HL-60 (cell line): Measurements from ENCODE around the gene ALDOC.

Source experiments
- TF ChIP-seq, protein P1 (sequence below): IDR thresholded peaks from one replicate; pipeline ENCODE4 v1.5.1; 2011; ENCODE audit warnings: low read length, control low read depth, inconsistent platforms; ENCODE audit not compliant: insufficient read depth
- TF ChIP-seq, protein P2 (sequence below): IDR thresholded peaks from 2 replicates; pipeline ENCODE4 v1.6.1; 2012; ENCODE audit warnings: low read depth; ENCODE audit not compliant: insufficient replicate concordance

DNA sequence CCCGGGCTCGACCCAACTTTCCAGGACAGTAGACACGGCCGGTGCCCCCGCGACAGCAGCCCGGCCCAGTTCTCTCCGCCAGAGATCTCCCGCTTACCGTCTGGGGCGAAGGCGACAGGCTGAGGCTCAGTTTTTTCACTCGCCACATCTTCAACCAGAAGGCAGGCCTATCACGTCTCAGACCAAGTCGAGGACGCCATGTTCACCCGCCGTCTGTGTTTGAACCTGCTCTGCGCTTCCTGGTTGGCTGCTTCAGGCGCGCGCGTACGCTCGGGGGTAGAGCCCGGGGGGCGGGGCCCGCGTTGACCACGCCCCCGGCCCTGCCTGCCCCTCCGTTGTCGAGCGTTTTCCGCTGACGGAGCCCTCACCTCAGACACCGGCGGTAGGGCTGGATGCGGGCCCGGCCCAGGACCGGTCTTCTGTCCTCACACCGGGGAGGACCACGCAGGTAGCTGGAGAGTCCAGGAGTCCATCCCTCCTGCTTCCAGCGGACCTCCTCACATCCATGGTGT, 22.2 kb upstream of the ALDOC start, which contains the start of gene SPAG5:
- TF ChIP-seq, protein P1, sequence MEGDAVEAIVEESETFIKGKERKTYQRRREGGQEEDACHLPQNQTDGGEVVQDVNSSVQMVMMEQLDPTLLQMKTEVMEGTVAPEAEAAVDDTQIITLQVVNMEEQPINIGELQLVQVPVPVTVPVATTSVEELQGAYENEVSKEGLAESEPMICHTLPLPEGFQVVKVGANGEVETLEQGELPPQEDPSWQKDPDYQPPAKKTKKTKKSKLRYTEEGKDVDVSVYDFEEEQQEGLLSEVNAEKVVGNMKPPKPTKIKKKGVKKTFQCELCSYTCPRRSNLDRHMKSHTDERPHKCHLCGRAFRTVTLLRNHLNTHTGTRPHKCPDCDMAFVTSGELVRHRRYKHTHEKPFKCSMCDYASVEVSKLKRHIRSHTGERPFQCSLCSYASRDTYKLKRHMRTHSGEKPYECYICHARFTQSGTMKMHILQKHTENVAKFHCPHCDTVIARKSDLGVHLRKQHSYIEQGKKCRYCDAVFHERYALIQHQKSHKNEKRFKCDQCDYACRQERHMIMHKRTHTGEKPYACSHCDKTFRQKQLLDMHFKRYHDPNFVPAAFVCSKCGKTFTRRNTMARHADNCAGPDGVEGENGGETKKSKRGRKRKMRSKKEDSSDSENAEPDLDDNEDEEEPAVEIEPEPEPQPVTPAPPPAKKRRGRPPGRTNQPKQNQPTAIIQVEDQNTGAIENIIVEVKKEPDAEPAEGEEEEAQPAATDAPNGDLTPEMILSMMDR = no peak
- TF ChIP-seq, protein P2, sequence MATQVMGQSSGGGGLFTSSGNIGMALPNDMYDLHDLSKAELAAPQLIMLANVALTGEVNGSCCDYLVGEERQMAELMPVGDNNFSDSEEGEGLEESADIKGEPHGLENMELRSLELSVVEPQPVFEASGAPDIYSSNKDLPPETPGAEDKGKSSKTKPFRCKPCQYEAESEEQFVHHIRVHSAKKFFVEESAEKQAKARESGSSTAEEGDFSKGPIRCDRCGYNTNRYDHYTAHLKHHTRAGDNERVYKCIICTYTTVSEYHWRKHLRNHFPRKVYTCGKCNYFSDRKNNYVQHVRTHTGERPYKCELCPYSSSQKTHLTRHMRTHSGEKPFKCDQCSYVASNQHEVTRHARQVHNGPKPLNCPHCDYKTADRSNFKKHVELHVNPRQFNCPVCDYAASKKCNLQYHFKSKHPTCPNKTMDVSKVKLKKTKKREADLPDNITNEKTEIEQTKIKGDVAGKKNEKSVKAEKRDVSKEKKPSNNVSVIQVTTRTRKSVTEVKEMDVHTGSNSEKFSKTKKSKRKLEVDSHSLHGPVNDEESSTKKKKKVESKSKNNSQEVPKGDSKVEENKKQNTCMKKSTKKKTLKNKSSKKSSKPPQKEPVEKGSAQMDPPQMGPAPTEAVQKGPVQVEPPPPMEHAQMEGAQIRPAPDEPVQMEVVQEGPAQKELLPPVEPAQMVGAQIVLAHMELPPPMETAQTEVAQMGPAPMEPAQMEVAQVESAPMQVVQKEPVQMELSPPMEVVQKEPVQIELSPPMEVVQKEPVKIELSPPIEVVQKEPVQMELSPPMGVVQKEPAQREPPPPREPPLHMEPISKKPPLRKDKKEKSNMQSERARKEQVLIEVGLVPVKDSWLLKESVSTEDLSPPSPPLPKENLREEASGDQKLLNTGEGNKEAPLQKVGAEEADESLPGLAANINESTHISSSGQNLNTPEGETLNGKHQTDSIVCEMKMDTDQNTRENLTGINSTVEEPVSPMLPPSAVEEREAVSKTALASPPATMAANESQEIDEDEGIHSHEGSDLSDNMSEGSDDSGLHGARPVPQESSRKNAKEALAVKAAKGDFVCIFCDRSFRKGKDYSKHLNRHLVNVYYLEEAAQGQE = no peak
